ENCODE results near the gene C22orf15. TPM values are rescaled to one million over a fixed set of nuclear protein-coding genes. Genes with fewer than 3 reads are reported as not detected.

Gene C22orf15
- polyA plus RNA-seq, 1 donor, result 0.33 TPM

- no peak for DNase-seq (ENCODE audit: low read depth)
These were observed 10.1 kb downstream of the C22orf15 start, which contains the start of gene MMP11 for GRCh38 chr22:23772649-23773473. Gene MMP11 (plus strand): TSS chr22:23772849. CDS start chr22:23772871, 22 bp downstream.

- DNase-seq (ENCODE audit: low read depth), result no peak
These were observed 10.8 kb downstream of the C22orf15 start for GRCh38 chr22:23773483-23774113.

GRCh38 chr22:23774114-23774921 is 11.5 kb downstream of the C22orf15 start:
- DNase-seq (ENCODE audit: low read depth), result no peak

- no peak for DNase-seq (ENCODE audit: low read depth)
These were observed 12.2 kb downstream of the C22orf15 start for GRCh38 chr22:23774922-23775436.

- DNase-seq (ENCODE audit: low read depth), result no peak
These were observed 13.1 kb downstream of the C22orf15 start for GRCh38 chr22:23775779-23776375.

GRCh38 chr22:23777776-23778576 is 15.2 kb downstream of the C22orf15 start:
- no peak for DNase-seq (ENCODE audit: low read depth)

- DNase-seq (ENCODE audit: low read depth), result no peak
These were observed 15.7 kb downstream of the C22orf15 start for GRCh38 chr22:23778577-23778900.

- no peak for DNase-seq (ENCODE audit: low read depth)
These were observed 16.3 kb downstream of the C22orf15 start for GRCh38 chr22:23779083-23779482.

GRCh38 chr22:23779731-23780130 is 16.9 kb downstream of the C22orf15 start:
- DNase-seq (ENCODE audit: low read depth), result no peak

- DNase-seq (ENCODE audit: low read depth), result no peak
These were observed 17.5 kb downstream of the C22orf15 start for GRCh38 chr22:23780146-23780748.

GRCh38 chr22:23781065-23781464 is 18.3 kb downstream of the C22orf15 start:
- no peak for DNase-seq (ENCODE audit: low read depth)

GRCh38 chr22:23781511-23782183 is 18.9 kb downstream of the C22orf15 start:
- DNase-seq (ENCODE audit: low read depth), result no peak

- no peak for DNase-seq (ENCODE audit: low read depth)
These were observed 19.5 kb downstream of the C22orf15 start for GRCh38 chr22:23782252-23782651.

GRCh38 chr22:23782703-23783102 is 19.9 kb downstream of the C22orf15 start:
- no peak for DNase-seq (ENCODE audit: low read depth)

GRCh38 chr22:23783265-23784150 is 20.7 kb downstream of the C22orf15 start:
- no peak for DNase-seq (ENCODE audit: low read depth)

- DNase-seq (ENCODE audit: low read depth), result no peak
These were observed 21.5 kb downstream of the C22orf15 start for GRCh38 chr22:23784215-23784732.

GRCh38 chr22:23786261-23786710 is 23.5 kb downstream of the C22orf15 start:
- no peak for DNase-seq (ENCODE audit: low read depth)

All from forelimb muscle (tissue), 1 donor.